DND-41 (cell line): Measurements from ENCODE around the gene DYSF.

Experiments
- CTCF ChIP-seq: IDR thresholded peaks from 2 replicates; pipeline ENCODE4 v1.5.1; 2012; ENCODE audit warnings: borderline replicate concordance, low read length, moderate library complexity, mild to moderate bottlenecking; ENCODE audit not compliant: poor library complexity, severe bottlenecking; ENCODE audit errors: extremely low read depth
- EZH2 ChIP-seq: IDR thresholded peaks from 3 replicates; pipeline ENCODE4 v1.6.1; 2012; ENCODE audit warnings: borderline replicate concordance, low read depth, mild to moderate bottlenecking, moderate library complexity, low read length, inconsistent platforms; ENCODE audit not compliant: severe bottlenecking

- no peak for TF ChIP-seq EZH2
- no peak for TF ChIP-seq CTCF
Measured at GRCh38 chr2:71570511-71570910, 117.2 kb downstream of the DYSF start.
